Spleen (tissue), 7 donors: Measurements from ENCODE around the gene OR51B4.

Experiments
- POLR2A ChIP-seq, 3 donors: fragments of 450-650 bp; IDR thresholded peaks; one replicate each; pipeline ENCODE4 v1.5.1; 2017; ENCODE audit warnings: antibody characterized with exemption in 3 of 3, mild to moderate bottlenecking in 1 of 3
- POLR2AphosphoS5 ChIP-seq, 3 donors: sonication (generic); formaldehyde crosslinking; IDR thresholded peaks; one replicate each; pipeline ENCODE4 v1.5.1; 2017; ENCODE audit warnings: antibody characterized with exemption in 3 of 3
- TF ChIP-seq, protein P1 (sequence below), 11 experiments: fragments of 200-600 bp in 7 of 11; fragments of 450-650 bp in 4 of 11; sonication (generic) in 4 of 11; IDR thresholded peaks in 8 of 11; conservative IDR thresholded peaks in 3 of 11; 1 replicate in 7 of 11; 2 replicates in 4 of 11; pipeline versions ENCODE4 v1.4.0 to v1.8.0; 2016 to 2021; ENCODE audit warnings: antibody characterized with exemption in 11 of 11, inconsistent platforms in 4 of 11, mild to moderate bottlenecking in 1 of 11
- donor health status: DM: no; HTN: no; CAD: no; lungs with moderate emphysema.
- donor health status: DM: no; HTN: no; CAD: no.
- donor health status: DM: no; HTN: no; CAD: no.

- no peak for TF ChIP-seq POLR2A (IDR thresholded peaks at IDR 0.05)
- TF ChIP-seq, protein P1, sequence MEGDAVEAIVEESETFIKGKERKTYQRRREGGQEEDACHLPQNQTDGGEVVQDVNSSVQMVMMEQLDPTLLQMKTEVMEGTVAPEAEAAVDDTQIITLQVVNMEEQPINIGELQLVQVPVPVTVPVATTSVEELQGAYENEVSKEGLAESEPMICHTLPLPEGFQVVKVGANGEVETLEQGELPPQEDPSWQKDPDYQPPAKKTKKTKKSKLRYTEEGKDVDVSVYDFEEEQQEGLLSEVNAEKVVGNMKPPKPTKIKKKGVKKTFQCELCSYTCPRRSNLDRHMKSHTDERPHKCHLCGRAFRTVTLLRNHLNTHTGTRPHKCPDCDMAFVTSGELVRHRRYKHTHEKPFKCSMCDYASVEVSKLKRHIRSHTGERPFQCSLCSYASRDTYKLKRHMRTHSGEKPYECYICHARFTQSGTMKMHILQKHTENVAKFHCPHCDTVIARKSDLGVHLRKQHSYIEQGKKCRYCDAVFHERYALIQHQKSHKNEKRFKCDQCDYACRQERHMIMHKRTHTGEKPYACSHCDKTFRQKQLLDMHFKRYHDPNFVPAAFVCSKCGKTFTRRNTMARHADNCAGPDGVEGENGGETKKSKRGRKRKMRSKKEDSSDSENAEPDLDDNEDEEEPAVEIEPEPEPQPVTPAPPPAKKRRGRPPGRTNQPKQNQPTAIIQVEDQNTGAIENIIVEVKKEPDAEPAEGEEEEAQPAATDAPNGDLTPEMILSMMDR (IDR thresholded peaks at IDR 0.05 in 8 of 11, conservative IDR thresholded peaks at IDR 0.05 in 3 of 11), result no peak
- no peak for TF ChIP-seq POLR2AphosphoS5 (IDR thresholded peaks at IDR 0.05)
These were observed 22.2 kb downstream of the OR51B4 start for GRCh38 chr11:5279471-5280090.
